ENCODE measurements around the gene DENND1A. TPM values are rescaled to one million over a fixed set of nuclear protein-coding genes. Genes with fewer than 3 reads are reported as not detected.
A peak's percentile ranks its signal among the peaks of the same experiment; 100 is the strongest.

The DENND1A gene
- total and polyA plus RNA-seq, 8 donors = 4.4 to 109 (median 21.4) TPM

- H3K27me3 ChIP-seq = peaks cover 0 to 46% (median 14%) of the 10 kb centered on the region in 3 donors
- H3K4me3 ChIP-seq = no peak overlapping the region
- 54 to 78% (median 69%) methylated on average over 8 of the region's 8 CpGs for WGBS, 5 donors
- H3K9me3 ChIP-seq = no peaks in the 10 kb centered on the region
- intact Hi-C loops (cut with DNase I; ENCODE audit: low total_unique reads) = loop anchor here (10.0 kb wide), 1 partner anchor 886 kb away; no protein-coding TSS in a partner anchor
- DNase-seq = no peak
- peaks cover 0 to 16% (median 14%) of the 10 kb centered on the region in 4 donors for H3K4me1 ChIP-seq
- H3K27ac ChIP-seq = no peak overlapping the region
- H3K36me3 ChIP-seq = no peaks in the 10 kb centered on the region
- no peak for TF ChIP-seq POLR2A (IDR thresholded peaks at IDR 0.05)
- no peak for TF ChIP-seq POLR2AphosphoS5 (IDR thresholded peaks at IDR 0.05)
- no peak for TF ChIP-seq EP300 (IDR thresholded peaks at IDR 0.05)
- TF ChIP-seq CTCF (IDR thresholded peaks at IDR 0.05) = no peak
These were observed 579.2 kb downstream of the DENND1A start for GRCh38 chr9:123350590-123351310.

GRCh38 chr9:123349691-123350480, 580.0 kb downstream of the DENND1A start:
- 17 to 22% (median 19%) methylated on average over 14 to 16 of the region's 16 CpGs for WGBS, 5 donors
- TF ChIP-seq CTCF (IDR thresholded peaks at IDR 0.05) (peak in 5 of 7 experiments; percentile 74 to 96 (median 91)), POLR2A (IDR thresholded peaks at IDR 0.05) (no peak), EP300 (IDR thresholded peaks at IDR 0.05) (no peak)
- intact Hi-C loops (cut with DNase I; ENCODE audit: low total_unique reads) = loop anchor here (10.0 kb wide), 2 partner anchors 245 to 885 kb away; no protein-coding TSS in a partner anchor

GRCh38 chr9:123349033-123349432, 580.9 kb downstream of the DENND1A start:
- H3K36me3 ChIP-seq = no peaks in the 10 kb centered on the region
- intact Hi-C loops (cut with DNase I; ENCODE audit: low total_unique reads) = loop anchor here (10.0 kb wide), 1 partner anchor 244 kb away; no protein-coding TSS in a partner anchor
- H3K27ac ChIP-seq = no peak overlapping the region
- no peak for TF ChIP-seq EP300 (IDR thresholded peaks at IDR 0.05)
- no peak for DNase-seq
- peaks cover 0 to 11% (median 10%) of the 10 kb centered on the region in 4 donors for H3K4me1 ChIP-seq
- peaks cover 0 to 31% (median 14%) of the 10 kb centered on the region in 3 donors for H3K27me3 ChIP-seq
- H3K9me3 ChIP-seq = no peaks in the 10 kb centered on the region
- WGBS, 5 donors = 48 to 72% (median 50%) methylated on average over 2 to 3 of the region's 3 CpGs
- no peak overlapping the region for H3K4me3 ChIP-seq

More at GRCh38 chr9:123349691-123350480, 580.0 kb downstream of the DENND1A start:
- Histone ChIP-seq H3K4me3 (no peak overlapping the region), H3K36me3 (no peaks in the 10 kb centered on the region), H3K4me1 (peaks cover 0 to 16% (median 14%) of the 10 kb centered on the region in 4 donors), H3K27me3 (peaks cover 0 to 39% (median 14%) of the 10 kb centered on the region in 3 donors), H3K9me3 (no peaks in the 10 kb centered on the region), H3K27ac (no peak overlapping the region)
- DNase-seq = peak; percentile 47 to 84

GRCh38 chr9:123348317-123348992, 581.5 kb downstream of the DENND1A start:
- no peak for DNase-seq
- TF ChIP-seq POLR2AphosphoS5 (IDR thresholded peaks at IDR 0.05) (no peak), EP300 (IDR thresholded peaks at IDR 0.05) (no peak), POLR2A (IDR thresholded peaks at IDR 0.05) (no peak), CTCF (IDR thresholded peaks at IDR 0.05) (no peak)
- no peak overlapping the region for H3K27ac ChIP-seq
- peaks cover 0 to 7% (median 6%) of the 10 kb centered on the region in 4 donors for H3K4me1 ChIP-seq
- no peaks in the 10 kb centered on the region for H3K9me3 ChIP-seq
- H3K27me3 ChIP-seq = peaks cover 0 to 25% (median 12%) of the 10 kb centered on the region in 3 donors
- WGBS, 5 donors = 53 to 62% (median 55%) methylated on average over 8 to 9 of the region's 9 CpGs
- intact Hi-C loops (cut with DNase I; ENCODE audit: low total_unique reads) = loop anchor here (10.0 kb wide), 1 partner anchor 244 kb away; no protein-coding TSS in a partner anchor
- H3K4me3 ChIP-seq = no peak overlapping the region
- no peaks in the 10 kb centered on the region for H3K36me3 ChIP-seq
